IPS DF 6.9 (cell line): Measurements from ENCODE around the gene ELL2.
"Not testable (repeated sequence)": the region's sequence is repeated elsewhere in the genome, so short reads cannot be mapped to it uniquely, and the experiment has no call there.

Experiments
- DNase-seq: peaks from one replicate; pipeline ENCODE4 v3.0.0-alpha.2; 2013; ENCODE audit warnings: low read depth, low spot score
- H3K27ac ChIP-seq: one replicate; pipeline ENCODE4 v1.5.1; 2013; ENCODE audit warnings: low read length, control low read depth
- H3K27me3 ChIP-seq: 2 replicates; pipeline ENCODE4 v1.6.1; 2013; ENCODE audit warnings: mild to moderate bottlenecking, low read length; ENCODE audit not compliant: control insufficient read depth, insufficient read depth
- H3K36me3 ChIP-seq: 2 replicates; pipeline ENCODE4 v1.6.1; 2013; ENCODE audit warnings: low read length; ENCODE audit not compliant: control insufficient read depth, insufficient read depth
- H3K4me1 ChIP-seq: 2 replicates; pipeline ENCODE4 v1.6.1; 2013; ENCODE audit warnings: low read length; ENCODE audit not compliant: control insufficient read depth, insufficient read depth
- H3K4me3 ChIP-seq: 2 replicates; pipeline ENCODE4 v1.5.1; 2013; ENCODE audit warnings: mild to moderate bottlenecking, low read length
- H3K9me3 ChIP-seq: 2 replicates; pipeline ENCODE4 v1.6.1; 2013; ENCODE audit warnings: low read length, inconsistent platforms; ENCODE audit not compliant: control insufficient read depth, insufficient read depth
- whole genome bisulfite sequencing: extraction: QIAGEN DNeasy Blood & Tissue Kit; methylation state at CpG from one replicate; pipeline ENCODE4 v1.1.7; 2013; ENCODE audit warnings: mixed read lengths, missing lambda C conversion rate; ENCODE audit not compliant: insufficient read length, insufficient coverage; 5-methylcytosine and 5-hydroxymethylcytosine counted together

Gene ELL2

DNA sequence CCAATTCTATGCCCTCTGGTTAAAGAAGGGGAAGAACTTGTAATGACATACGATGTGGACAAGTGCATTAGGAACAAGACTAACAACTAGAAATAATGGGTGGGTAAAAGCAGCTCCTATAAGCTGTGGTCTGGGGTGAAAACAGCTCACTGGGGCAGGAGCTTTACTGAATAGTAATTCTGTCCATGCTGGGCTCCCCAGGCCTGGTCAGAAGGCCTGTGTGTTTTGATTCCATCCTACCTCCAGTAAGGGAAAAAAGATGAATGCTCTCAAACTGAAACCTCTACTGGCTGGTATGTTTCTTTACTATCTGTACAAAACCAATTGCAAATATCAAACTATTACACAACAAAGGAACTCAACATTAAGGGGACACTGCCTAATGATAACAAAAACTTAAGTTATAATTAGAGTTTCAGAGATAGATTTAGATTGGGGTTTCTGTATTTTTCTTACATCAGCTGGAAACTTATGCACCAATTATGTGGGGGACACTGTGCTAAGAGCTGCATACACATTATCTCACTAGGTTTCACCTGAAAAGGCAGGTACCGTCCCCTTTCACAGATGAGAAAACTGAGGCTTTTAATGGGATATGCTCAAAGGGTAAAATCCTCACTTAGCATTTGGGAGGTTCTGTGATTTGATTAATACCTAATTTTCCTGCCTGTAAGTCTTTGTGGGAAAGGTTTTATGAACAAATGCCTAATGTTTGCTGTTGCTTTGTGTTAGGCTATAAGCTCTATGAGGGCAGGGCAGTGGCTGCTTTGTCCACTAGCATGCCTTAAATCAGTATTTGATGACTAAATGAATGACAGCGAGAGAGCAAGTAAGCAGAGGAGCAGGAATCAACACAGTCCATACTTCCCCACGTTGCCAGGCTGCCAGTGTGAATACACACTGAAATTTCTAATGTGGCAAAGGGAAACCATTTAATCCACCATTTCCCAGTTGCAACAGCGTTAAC is 53.6 kb downstream of the ELL2 start:
- no CpG with 5 or more reads among the region's 5 CpGs for WGBS
- Histone ChIP-seq H3K4me1 (no peaks in the 10 kb centered on the region; the same call in 1 of the 2 replicates), H3K4me3 (no peak overlapping the region), H3K9me3 (no peaks in the 10 kb centered on the region), H3K27ac (no peak overlapping the region), H3K36me3 (no peaks in the 10 kb centered on the region), H3K27me3 (no peaks in the 10 kb centered on the region)
- no peak for DNase-seq

- no peak overlapping the region for H3K27ac ChIP-seq
- no peaks in the 10 kb centered on the region for H3K9me3 ChIP-seq
- DNase-seq: no peak
- no peaks in the 10 kb centered on the region for H3K27me3 ChIP-seq
- WGBS: no CpG with 5 or more reads among the region's 5 CpGs
- H3K4me1 ChIP-seq: no peaks in the 10 kb centered on the region; the same call in 1 of the 2 replicates
- H3K4me3 ChIP-seq: no peak overlapping the region
- no peaks in the 10 kb centered on the region for H3K36me3 ChIP-seq
Measured at GRCh38 chr5:95907067-95907705, 54.5 kb downstream of the ELL2 start.

DNA sequence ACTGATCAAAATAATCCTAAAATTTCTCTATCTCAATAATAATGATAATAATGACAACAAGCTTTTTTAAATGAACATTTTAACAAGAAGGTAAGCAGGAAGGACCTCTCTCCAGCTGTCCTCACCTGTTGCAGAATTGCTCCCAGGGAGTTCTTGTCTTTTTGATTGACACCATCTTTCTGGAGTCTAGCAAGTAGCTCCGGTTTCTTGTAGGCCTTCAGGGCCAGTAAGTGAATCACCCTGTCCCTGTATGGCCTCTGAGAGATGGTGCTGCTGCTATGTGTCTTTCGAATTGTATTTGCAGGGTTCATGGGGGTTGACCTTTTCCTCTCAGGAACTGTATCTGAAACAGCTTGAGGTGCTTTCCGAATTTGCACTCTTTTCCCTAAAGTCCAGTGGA is 55.3 kb downstream of the ELL2 start:
- not testable (repeated sequence) for H3K4me1 ChIP-seq, H3K27me3 ChIP-seq, H3K4me3 ChIP-seq, DNase-seq, H3K27ac ChIP-seq, H3K36me3 ChIP-seq, H3K9me3 ChIP-seq
- WGBS: no CpG with 5 or more reads among the region's 3 CpGs

DNA sequence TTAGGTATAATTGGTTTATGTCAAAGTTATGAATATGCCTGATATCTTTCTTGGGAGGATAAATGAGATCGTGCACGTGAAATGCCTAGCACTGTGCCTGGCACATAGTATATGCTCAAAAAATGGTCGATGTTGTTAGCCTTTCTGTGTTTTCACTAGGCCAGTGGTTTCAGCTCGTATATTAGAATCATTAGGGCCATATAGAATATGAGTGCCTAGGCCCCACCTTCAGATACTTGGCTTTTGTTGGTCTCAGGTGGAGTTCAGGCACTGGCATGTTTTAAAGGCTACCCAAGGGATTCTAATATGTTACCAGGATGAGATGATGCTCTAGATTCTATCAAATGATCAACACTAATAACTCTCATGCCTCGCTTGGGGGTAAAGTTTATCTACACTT is 56.8 kb downstream of the ELL2 start:
- no peak overlapping the region for H3K4me3 ChIP-seq
- no peaks in the 10 kb centered on the region; the same call in 1 of the 2 replicates for H3K4me1 ChIP-seq

GRCh38 chr5:95903838-95904237 is 57.8 kb downstream of the ELL2 start:
- Histone ChIP-seq H3K4me1 (no peaks in the 10 kb centered on the region), H3K36me3 (no peaks in the 10 kb centered on the region), H3K27me3 (no peaks in the 10 kb centered on the region), H3K9me3 (no peaks in the 10 kb centered on the region), H3K27ac (no peak overlapping the region), H3K4me3 (no peak overlapping the region)
- DNase-seq: no peak
- 100% methylated on average over 1 of the region's 4 CpGs for WGBS

More for the DNA sequence above, 56.8 kb downstream of the ELL2 start:
- H3K9me3 ChIP-seq: no peaks in the 10 kb centered on the region
- no peak for DNase-seq
- no peak overlapping the region for H3K27ac ChIP-seq
- H3K27me3 ChIP-seq: no peaks in the 10 kb centered on the region
- no peaks in the 10 kb centered on the region for H3K36me3 ChIP-seq
- WGBS: no CpG with 5 or more reads among the region's 5 CpGs

DNA sequence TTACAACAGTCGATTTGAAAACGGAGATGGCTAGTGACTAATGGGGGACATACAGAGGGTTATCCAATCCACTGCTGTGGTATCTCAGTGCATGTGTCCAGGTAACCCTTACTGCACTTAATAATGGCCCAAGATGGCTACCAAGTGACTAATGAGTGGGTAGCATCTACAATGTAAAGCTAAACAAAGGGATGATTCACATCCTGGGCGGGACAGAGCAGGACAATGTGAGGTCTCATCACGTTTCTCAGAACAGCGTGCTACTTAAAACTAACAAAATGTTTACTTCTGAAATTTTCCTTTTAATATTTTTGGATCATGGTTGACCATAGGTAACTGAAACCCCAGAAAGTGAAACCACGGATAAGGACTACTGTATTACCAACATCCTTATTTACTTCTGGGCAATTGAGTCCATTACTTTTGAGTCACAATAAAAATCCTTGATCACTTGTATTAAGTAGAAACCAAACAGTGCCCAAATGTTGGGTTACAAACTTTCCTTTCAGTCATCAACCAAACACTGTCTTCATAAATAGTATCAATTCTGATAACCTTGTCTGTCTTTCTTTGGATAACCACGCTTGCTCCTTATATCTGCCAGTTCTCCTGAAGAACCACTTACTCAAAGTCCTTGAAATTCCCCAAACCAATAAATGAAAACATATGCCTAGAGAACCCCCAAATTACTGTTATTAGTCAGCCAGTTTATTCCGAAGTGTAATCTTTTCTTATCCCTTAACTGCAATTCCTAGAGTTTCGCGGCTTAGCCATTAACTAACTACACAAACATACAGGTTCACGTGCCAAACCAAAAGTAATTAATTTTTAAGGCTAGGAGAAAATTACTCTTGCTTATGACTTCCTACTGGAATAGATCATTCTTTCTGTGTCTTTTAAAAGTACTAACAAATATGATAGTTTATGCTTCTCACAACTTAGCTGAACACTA is 59.7 kb downstream of the ELL2 start:
- no peaks in the 10 kb centered on the region for H3K4me1 ChIP-seq
- H3K9me3 ChIP-seq: no peaks in the 10 kb centered on the region
- H3K36me3 ChIP-seq: no peaks in the 10 kb centered on the region
- no CpG with 5 or more reads among the region's 11 CpGs for WGBS
- H3K27me3 ChIP-seq: no peaks in the 10 kb centered on the region
- no peak overlapping the region for H3K27ac ChIP-seq
- DNase-seq: no peak
- no peak overlapping the region for H3K4me3 ChIP-seq

- no peaks in the 10 kb centered on the region for H3K36me3 ChIP-seq
- H3K27me3 ChIP-seq: no peaks in the 10 kb centered on the region
- H3K4me3 ChIP-seq: no peak overlapping the region
- no CpG with 5 or more reads among the region's 4 CpGs for WGBS
- H3K27ac ChIP-seq: no peak overlapping the region
- H3K9me3 ChIP-seq: no peaks in the 10 kb centered on the region
- no peaks in the 10 kb centered on the region; the same call in 1 of the 2 replicates for H3K4me1 ChIP-seq
- no peak for DNase-seq
Measured at GRCh38 chr5:95900383-95900958, 61.2 kb downstream of the ELL2 start.

GRCh38 chr5:95899829-95900228 is 61.8 kb downstream of the ELL2 start:
- no peak for DNase-seq
- H3K27me3 ChIP-seq: no peaks in the 10 kb centered on the region
- WGBS: no CpG with 5 or more reads among the region's 3 CpGs
- H3K9me3 ChIP-seq: no peaks in the 10 kb centered on the region
- no peak overlapping the region for H3K4me3 ChIP-seq
- H3K36me3 ChIP-seq: no peaks in the 10 kb centered on the region
- no peaks in the 10 kb centered on the region; the same call in 1 of the 2 replicates for H3K4me1 ChIP-seq
- no peak overlapping the region for H3K27ac ChIP-seq

DNA sequence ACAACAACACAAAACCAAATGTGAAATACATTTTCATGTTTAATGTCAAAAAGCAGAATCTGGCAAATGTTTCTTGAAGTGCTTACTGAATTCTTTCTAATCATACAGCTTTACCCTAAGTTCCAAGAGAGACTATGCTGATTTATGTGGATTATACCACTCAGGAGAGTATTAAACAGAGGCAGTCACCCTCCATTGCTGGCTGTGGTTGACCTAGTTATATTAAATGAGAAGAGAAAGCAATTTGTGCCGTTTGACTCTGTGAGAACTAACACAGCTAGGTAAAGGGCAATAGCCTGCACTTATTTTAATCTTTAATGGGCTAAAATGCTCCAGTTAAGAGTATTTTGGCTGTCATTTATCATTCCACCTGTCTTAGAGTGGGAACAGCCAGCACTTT is 62.6 kb downstream of the ELL2 start:
- H3K27ac ChIP-seq: no peak overlapping the region
- H3K36me3 ChIP-seq: no peaks in the 10 kb centered on the region
- WGBS: no CpG with 5 or more reads among the region's 1 CpG
- H3K4me3 ChIP-seq: no peak overlapping the region
- H3K27me3 ChIP-seq: no peaks in the 10 kb centered on the region
- no peak for DNase-seq
- H3K9me3 ChIP-seq: no peaks in the 10 kb centered on the region
- no peaks in the 10 kb centered on the region; the same call in 1 of the 2 replicates for H3K4me1 ChIP-seq
